GM12878 (cell line): ENCODE measurements around the gene PRRG3.

Source experiments
- CHD2 ChIP-seq: IDR thresholded peaks from 2 replicates; pipeline ENCODE4 v1.6.1; 2011; ENCODE audit warnings: low read depth, low read length, improper control_type of control experiment, borderline replicate concordance
- FOXM1 ChIP-seq: IDR thresholded peaks from 2 replicates; pipeline ENCODE4 v1.6.1; 2012; ENCODE audit warnings: low read depth, mild to moderate bottlenecking, inconsistent platforms, low read length, moderate library complexity
- KDM1A ChIP-seq: fragments of 200-600 bp; sonication (generic); IDR thresholded peaks from 2 replicates; pipeline ENCODE4 v1.6.1; 2016; ENCODE audit warnings: borderline replicate concordance
- NRF1 ChIP-seq: conservative IDR thresholded peaks from 2 replicates; pipeline ENCODE4 v1.6.1; 2011; ENCODE audit warnings: mild to moderate bottlenecking, low read depth, low read length, improper control_type of control experiment
- POLR2A ChIP-seq: IDR thresholded peaks from 2 replicates; pipeline ENCODE4 v1.6.1; 2011; ENCODE audit warnings: low read depth, mild to moderate bottlenecking, low read length
- POLR2AphosphoS5 ChIP-seq: IDR thresholded peaks from 2 replicates; pipeline ENCODE4 v1.6.1; 2011; ENCODE audit warnings: mild to moderate bottlenecking, low read length, inconsistent platforms
- SPI1 ChIP-seq: IDR thresholded peaks from 2 replicates; pipeline ENCODE4 v1.6.1; 2011; ENCODE audit warnings: low read depth, mild to moderate bottlenecking, low read length, moderate library complexity, borderline replicate concordance; ENCODE audit not compliant: insufficient read depth
- ZSCAN29 ChIP-seq: fragments of 450-650 bp; IDR thresholded peaks from 2 replicates; pipeline ENCODE4 v1.6.1; 2017; ENCODE audit warnings: mild to moderate bottlenecking, moderate library complexity
- TF ChIP-seq, protein P1 (sequence below), 3 experiments: IDR thresholded peaks in 2 of 3; conservative IDR thresholded peaks in 1 of 3; 2 replicates each; pipeline ENCODE4 v1.5.1; 2011; ENCODE audit warnings: low read depth in 3 of 3, low read length in 3 of 3, mild to moderate bottlenecking in 3 of 3, control low read depth in 2 of 3, moderate library complexity in 2 of 3, inconsistent platforms in 1 of 3, mixed read lengths in 1 of 3; ENCODE audit not compliant: control insufficient read depth in 2 of 3, insufficient read depth in 1 of 3; ENCODE audit errors: extremely low read depth in 1 of 3
- TF ChIP-seq, protein P2 (sequence below): IDR thresholded peaks from 2 replicates; pipeline ENCODE4 v1.6.1; 2012; ENCODE audit warnings: low read depth, low read length, improper control_type of control experiment
- TF ChIP-seq, protein P3 (sequence below): IDR thresholded peaks from 2 replicates; pipeline ENCODE4 v1.6.1; 2012; ENCODE audit warnings: low read depth, low read length, improper control_type of control experiment

DNA sequence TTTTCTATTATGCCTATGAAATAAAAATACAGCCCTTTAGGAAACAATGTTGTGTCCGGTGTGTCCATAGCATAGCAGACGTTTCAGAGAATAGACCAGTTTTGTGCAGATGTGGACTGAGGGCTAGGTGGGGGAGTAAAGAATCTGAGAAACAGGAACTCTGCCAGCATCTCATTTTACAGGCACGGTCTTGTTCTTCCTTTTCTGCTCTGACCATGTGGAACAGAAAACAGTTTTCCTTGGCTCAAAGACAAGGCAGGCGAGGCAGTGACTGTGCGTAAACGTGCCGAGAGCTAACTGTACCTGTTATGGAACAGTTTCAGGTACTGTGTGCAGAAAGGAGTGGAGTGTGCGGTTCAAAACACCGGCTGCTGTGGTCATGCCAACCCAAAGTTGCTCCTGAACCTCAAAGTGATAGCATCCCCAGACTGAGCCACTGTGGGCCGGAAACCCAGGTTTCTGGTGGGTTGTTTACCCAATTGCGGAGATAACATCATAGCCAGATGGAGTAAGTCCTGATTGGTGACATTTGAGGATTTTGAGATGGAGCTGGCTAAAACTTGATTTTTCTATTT, 59.5 kb downstream of the PRRG3 start:
- TF ChIP-seq ZSCAN29 (no peak), POLR2AphosphoS5 (no peak), SPI1 (no peak), NRF1 (no peak), CHD2 (no peak), FOXM1 (no peak), POLR2A (no peak), KDM1A (no peak)
- TF ChIP-seq, protein P1, sequence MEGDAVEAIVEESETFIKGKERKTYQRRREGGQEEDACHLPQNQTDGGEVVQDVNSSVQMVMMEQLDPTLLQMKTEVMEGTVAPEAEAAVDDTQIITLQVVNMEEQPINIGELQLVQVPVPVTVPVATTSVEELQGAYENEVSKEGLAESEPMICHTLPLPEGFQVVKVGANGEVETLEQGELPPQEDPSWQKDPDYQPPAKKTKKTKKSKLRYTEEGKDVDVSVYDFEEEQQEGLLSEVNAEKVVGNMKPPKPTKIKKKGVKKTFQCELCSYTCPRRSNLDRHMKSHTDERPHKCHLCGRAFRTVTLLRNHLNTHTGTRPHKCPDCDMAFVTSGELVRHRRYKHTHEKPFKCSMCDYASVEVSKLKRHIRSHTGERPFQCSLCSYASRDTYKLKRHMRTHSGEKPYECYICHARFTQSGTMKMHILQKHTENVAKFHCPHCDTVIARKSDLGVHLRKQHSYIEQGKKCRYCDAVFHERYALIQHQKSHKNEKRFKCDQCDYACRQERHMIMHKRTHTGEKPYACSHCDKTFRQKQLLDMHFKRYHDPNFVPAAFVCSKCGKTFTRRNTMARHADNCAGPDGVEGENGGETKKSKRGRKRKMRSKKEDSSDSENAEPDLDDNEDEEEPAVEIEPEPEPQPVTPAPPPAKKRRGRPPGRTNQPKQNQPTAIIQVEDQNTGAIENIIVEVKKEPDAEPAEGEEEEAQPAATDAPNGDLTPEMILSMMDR (IDR thresholded peaks at IDR 0.05 in 2 of 3, conservative IDR thresholded peaks at IDR 0.05 in 1 of 3; ENCODE audit: control insufficient read depth in 2 of 3, extremely low read depth in 1 of 3, insufficient read depth in 1 of 3, low read depth in 3 of 3, low read length in 3 of 3) = no peak
- TF ChIP-seq, protein P2, sequence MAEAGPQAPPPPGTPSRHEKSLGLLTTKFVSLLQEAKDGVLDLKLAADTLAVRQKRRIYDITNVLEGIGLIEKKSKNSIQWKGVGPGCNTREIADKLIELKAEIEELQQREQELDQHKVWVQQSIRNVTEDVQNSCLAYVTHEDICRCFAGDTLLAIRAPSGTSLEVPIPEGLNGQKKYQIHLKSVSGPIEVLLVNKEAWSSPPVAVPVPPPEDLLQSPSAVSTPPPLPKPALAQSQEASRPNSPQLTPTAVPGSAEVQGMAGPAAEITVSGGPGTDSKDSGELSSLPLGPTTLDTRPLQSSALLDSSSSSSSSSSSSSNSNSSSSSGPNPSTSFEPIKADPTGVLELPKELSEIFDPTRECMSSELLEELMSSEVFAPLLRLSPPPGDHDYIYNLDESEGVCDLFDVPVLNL = no peak
- TF ChIP-seq, protein P3, sequence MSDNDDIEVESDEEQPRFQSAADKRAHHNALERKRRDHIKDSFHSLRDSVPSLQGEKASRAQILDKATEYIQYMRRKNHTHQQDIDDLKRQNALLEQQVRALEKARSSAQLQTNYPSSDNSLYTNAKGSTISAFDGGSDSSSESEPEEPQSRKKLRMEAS = no peak
